Cerebellar cortex (tissue), 1 donor: Measurements from ENCODE around the gene USB1.
A peak's percentile ranks its signal among the peaks of the same experiment; 100 is the strongest.
"Not testable (repeated sequence)": the region's sequence is repeated elsewhere in the genome, so short reads cannot be mapped to it uniquely, and the experiment has no call there.

Source experiments
- DNase-seq: peaks from one replicate; pipeline ENCODE4 v3.0.0-alpha.2; 2015; ENCODE audit warnings: low spot score

The USB1 gene

DNA sequence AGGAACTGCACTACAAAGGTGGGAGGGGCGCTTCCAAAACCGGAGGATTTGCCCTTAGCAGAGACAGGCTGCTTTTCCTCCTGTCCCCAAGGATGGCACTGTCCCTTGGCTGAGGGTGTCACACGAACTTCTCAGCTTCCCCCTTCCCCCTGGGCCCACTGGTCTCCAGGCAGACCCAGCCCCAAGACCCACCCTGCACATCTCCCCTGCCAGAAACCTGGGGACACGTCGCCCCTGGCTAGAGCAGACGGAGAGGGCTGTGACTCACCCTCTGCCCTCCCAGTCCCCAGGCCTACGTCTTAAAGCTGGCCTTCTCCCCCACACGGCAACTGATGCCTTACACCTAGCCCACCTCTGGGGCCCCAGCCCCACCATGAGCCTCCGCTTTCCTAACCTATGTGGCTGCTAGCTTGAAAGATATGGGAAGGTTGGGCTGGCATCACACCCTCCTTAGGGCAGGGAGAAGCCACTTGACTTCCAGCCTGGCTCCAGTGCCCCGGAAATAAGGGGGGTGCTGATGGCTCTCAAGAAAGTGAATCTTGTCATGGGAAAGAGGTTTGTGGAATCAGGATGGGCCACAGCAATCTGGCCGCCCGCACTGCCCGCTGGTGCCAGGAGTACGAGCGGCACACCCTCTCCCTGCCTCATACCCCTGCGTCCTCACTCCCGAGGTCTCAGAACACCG, 5.3 kb upstream of the USB1 start:
- DNase-seq, result no peak

DNA sequence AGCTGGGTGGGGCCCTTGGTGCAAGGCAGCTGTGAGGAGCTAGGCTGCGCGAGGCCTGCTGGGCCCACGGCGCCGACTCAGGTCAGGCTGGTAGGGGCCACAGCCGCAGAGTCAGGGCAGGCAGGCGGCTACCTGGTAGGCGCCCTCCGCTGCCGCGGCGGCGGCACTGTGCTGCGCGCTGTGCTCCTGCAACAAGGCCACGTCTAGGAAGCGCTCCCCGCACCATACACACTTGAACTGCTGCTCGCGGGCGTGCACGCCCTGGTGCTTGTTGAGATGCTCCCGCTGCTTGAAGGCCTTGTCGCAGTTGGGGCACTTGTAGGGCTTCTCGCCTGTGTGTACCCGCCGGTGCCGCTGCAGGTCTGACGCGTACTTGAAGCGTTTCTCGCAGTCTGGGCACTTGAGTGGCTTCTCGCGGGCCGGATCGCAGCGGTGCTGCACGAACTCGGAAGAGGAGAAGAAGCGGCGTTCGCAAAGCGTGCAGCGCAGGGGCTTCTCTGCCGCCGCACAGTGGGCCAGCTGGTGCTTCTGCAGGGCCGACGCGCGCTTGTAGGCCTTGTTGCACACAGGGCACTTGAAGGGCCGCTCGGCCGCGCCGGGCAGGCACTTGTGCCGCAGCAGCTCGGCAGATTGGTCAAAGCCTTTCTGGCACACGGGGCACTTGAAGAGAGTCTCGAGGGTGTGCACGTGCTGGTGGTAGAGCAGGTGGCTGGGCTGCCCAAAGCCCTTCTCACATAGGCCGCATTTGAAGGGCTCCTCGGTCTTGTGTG, 4.6 kb upstream of the USB1 start:
- DNase-seq, result no peak

DNA sequence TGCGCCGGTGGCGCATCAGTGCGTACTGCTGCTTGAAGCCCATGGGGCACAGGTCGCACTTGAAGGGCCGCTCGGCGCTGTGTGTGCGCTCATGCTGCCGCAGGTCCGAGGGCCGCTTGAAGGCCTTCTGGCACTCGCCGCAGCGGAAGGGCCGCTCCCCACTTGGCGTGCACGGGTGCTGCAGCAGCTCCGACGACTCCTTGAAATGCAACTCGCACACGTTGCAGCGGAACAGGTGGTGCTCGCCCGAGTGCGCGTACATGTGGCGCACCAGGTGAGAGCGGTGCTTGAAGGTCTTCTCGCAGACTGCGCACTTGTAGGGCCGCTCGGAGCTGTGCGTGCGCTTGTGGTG, 4.1 kb upstream of the USB1 start:
- DNase-seq, result no peak

DNA sequence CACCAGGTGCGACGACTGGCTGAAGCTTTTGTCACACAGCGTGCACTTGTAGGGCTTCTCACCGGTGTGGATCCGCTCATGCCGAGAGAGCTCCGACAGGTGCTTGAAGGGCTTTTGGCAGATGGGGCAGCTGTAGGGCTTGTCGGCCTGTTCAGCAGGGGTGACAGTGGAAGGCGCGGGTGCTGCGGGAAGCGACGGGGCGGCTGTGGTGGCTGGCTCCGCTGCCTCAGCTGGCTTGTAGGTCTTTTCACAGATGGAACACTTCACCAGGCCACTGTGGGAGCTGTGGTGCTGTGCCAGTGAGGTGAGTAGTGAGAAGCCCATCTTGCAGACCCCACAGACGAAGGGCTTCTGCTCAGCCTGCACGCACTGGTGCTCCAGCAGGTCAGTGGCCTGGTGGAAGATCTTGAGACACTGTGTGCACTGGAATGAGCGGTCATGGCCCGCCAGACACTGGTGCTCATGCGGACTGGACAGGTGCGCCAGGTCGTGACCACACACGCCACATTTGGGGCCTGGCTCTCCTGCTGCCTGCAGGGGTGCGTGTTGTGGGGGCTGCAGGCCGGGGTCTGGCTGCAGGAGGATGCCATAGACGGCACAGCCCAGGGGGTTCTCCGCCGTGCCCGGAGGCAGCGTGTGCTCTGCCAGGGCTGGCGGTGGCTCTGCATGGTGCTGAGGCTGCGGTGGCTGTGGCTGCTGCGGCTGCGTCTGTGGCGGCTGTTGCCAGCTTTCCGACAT, 3.5 kb upstream of the USB1 start:
- no peak for DNase-seq

GRCh38 chr16:57998486-57998885, 2.7 kb upstream of the USB1 start:
- DNase-seq, result no peak

- no peak for DNase-seq
Observed at GRCh38 chr16:57998992-57999365, 2.2 kb upstream of the USB1 start.

DNA sequence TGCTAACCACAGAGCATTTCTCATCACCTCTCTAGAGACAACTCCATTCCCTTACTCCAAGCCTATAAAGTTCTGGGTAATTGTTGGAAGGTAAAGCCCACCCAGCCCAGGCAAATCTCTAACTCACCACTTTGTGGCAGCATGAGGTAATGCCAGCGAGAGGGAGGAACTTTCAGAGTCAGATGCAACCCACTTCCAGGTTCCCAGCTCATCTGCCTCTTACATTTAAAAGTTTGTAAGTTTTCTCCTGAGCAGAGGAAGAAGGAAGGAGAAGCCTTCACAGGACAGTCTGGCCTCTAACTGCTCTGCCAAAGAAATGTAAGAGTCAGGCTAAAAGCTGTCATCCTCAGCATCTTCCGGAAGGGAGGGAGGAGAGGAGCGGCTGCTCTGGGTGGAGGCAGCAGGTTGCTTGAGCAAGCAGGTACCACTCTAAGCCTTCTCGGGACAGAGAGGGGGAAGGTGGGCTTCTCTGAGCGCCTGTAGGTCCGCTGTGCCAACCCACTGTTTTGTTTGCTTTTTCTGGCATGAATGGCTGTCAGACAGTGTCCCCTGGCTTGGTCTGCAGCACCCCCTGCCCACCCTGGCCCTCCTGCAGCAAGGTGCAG, 1.7 kb upstream of the USB1 start:
- no peak for DNase-seq

- DNase-seq, result no peak
Observed at GRCh38 chr16:57999971-58000705, 1.1 kb upstream of the USB1 start, which contains the start of gene ZNF319. Gene ZNF319, minus strand, starts transcription at chr16:58000672. Its CDS starts 2,407 bp downstream, at chr16:57998265.

GRCh38 chr16:58001781-58002415, 691 bp downstream of the USB1 start:
- DNase-seq, result no peak

DNA sequence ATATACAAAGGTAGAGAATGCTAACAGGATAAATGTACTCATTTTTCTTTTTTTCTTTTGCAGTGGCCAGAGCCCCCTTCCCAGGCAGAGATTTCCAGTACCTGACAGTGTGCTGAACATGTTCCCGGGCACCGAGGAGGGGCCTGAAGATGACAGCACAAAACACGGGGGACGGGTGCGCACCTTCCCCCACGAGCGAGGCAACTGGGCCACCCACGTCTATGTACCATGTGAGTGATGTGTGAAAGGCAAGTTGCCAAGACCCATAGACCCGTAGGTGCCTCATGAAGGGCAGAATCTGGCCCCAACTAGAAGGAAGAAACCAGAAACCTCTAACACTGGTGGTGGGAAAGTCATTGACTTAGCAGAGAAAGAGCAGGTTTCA, 1.2 kb downstream of the USB1 start:
- DNase-seq, result no peak

DNA sequence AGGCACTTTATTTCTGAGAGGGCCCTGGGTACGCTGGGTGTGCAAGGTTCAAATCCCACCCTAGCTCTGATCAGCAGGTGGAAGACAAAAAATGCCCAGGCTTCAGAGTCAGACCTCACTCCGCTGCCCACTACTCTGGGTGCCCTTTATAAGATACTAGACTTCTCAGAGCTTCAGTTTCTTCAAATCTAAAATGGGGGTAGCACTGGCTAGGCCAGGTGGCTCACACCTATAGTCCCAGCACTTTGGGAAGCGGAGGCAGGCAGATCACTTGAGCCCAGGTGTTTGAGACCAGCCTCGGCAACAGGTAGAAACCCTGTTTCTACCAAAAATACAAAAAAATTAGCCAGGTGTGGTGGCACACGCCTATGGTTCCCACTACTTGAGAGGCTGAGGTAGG, 1.7 kb downstream of the USB1 start:
- DNase-seq, result no peak

GRCh38 chr16:58004736-58005135, 3.5 kb downstream of the USB1 start:
- DNase-seq, result not testable (repeated sequence)

GRCh38 chr16:58009856-58010416, 8.7 kb downstream of the USB1 start:
- DNase-seq, result no peak

DNA sequence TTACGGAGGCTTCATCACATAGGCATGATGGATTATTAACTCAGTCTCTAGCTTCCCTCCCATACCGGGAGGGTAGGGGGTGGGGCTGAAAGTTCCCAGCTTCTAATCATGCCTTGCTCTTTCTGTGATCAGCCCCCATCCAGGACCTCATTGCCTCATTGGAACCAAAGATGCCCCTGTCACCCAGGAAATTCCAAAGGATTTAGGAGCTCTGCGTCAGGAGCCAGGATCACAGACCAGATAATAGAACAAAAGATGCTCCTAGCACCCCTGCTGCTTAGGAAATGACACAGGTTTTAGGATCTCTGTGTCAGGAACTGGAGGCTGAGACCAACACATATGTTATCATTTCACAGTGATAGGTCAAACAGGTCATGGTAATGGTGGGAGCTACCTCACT, 9.7 kb downstream of the USB1 start:
- no peak for DNase-seq

DNA sequence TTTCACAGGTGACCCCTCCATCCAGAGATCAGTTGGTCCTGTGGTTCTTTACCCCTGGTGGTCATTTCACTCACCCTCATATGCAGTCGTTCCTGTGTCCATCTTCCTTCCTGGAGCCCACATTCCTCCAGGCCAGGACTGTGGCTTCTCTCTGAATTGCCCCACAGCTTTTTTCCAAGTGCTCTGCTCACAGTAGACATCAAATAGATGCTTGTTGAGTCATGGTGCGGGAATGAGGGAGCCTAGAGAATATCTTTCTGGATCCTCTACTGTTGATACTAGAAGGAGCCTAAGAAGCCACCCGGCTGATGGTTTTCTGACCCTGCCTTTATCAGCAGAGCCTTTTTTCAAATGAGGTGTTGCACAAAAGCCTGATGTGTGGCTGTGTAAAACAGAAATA, 10.4 kb downstream of the USB1 start:
- no peak for DNase-seq

- DNase-seq, result no peak
Observed at GRCh38 chr16:58012481-58012880, 11.3 kb downstream of the USB1 start.

DNA sequence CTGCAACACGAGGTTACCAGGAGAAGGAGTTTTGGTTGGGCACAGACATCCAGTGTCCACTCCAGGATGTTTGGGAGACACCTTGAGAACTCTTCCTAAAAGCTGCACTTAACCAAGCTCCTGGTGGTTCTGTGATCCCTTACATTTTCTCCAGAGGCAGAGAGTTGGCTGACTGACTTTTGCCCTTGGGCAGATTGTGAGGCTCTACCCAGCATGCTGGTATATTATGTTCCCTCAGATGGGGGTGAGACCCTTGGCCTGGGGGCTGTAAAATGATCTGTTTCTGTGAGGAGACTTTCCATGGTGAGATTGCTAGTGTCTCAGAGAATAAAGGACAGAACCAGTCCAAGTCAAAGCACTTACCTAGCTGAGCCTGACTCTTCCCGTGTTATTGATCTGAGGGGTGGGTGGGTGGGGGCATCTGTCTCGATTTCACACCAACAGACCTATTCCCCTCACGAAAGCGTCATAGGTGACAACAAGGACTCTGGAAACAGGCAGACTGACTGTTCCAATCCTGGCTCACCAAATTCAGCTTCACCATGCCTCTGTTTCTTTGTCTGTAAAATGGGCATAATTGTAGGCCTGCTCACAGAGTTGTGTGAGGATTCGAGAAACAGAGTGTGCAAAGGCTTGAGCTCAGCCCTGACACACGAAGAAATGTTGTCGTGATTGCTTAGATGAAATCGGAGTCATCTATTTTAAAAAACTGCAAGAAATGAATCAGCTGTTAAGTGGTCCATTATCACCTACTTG, 12.2 kb downstream of the USB1 start:
- no peak for DNase-seq

DNA sequence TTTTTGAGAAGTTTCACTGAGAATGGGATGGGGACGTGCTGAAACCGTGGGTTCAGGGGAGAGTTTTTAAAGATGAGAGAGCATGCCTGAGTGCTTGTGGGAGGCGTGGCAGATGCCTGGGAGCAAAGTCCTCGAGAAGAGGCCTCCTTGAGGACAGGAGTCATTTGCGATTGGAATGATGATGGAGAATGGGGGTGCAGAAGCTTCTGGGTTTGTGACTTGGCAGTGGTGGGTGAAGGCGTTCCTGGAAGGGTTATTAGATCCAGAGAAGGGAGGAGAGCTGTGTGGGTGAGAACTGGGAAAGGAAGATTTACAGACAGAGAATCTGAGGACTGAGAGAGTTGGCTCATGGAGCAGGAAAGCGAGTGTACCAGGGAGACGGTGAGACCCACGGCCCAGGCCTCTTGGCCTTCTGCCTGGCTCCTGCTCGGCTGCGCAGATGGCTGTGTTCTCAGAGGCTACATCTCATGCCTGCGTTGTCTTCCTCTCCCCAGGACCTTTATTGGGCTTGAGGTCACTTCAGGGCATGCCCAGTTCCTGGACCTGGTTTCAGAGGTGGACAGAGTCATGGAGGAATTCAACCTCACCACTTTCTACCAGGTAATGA, 15.7 kb downstream of the USB1 start:
- peak; percentile 81 for DNase-seq

DNA sequence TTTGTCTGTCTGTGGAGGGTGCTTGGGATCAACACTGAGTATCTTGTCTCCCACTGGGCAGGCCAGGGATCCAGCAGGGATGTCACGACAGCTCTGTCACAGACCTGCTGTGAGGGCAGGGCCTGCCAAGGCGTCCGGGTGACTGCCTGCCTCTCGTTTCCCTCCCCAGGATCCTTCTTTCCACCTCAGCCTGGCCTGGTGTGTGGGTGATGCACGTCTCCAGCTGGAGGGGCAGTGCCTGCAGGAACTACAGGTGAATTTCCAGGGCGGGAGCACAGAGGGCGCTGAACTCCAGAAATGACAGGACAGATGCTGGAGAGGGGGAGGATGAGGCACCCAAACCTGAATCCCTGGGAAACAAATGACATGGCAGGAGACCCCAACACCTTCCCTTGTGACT, 17.6 kb downstream of the USB1 start:
- DNase-seq, result no peak
